SH-SY5Y (cell line): ENCODE measurements around the gene TERT.

Source experiments
- GATA2 ChIP-seq: IDR thresholded peaks from 2 replicates; pipeline ENCODE4 v1.6.1; 2011; ENCODE audit warnings: mild to moderate bottlenecking, low read depth, low read length
- GATA3 ChIP-seq: IDR thresholded peaks from 2 replicates; pipeline ENCODE4 v1.6.1; 2011; ENCODE audit warnings: low read depth, mild to moderate bottlenecking, low read length, moderate library complexity

DNA sequence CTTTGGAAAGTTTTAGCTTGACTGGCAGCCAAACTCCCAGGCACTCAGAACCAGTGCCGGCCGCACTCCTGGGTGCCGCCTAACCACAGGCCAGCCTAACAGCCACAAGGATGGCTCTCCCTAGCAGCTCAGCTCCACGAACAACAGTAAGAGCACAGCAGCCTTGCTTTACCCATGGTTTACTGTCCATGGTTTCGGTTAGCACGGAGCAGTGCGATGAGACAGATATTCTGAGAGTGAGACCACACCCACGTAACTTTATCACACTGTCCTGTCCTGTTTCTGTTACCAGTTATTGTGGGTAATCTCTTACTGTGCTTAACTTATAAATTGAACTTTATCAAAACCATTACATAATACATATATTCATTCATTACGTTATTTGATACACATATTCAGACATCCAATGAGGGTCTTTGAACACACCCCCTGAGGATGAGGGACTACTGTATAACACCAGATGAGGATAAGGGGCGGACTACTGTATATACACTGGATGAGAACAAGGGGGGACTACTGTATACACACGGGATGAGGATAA, 37.7 kb upstream of the TERT start:
- TF ChIP-seq GATA2 (no peak), GATA3 (no peak)
